HepG2 (cell line): ENCODE data around the gene HPD. TPM values are rescaled to one million over a fixed set of nuclear protein-coding genes. Genes with fewer than 3 reads are reported as not detected.

ENCODE experiments used
- BORCS8-MEF2B ChIP-seq: sonication (generic); formaldehyde crosslinking; IDR thresholded peaks from 2 replicates; pipeline ENCODE4 v1.8.0; 2022; ENCODE audit warnings: mild to moderate bottlenecking, missing genetic modification reagents
- BRD4 ChIP-seq: sonication (generic); formaldehyde crosslinking; IDR thresholded peaks from 2 replicates; pipeline ENCODE4 v1.4.0; 2020; ENCODE audit warnings: missing genetic modification reagents
- EED ChIP-seq: sonication (generic); formaldehyde crosslinking; IDR thresholded peaks from 2 replicates; pipeline ENCODE4 v1.5.0; 2020; ENCODE audit warnings: mild to moderate bottlenecking, missing genetic modification reagents
- FOXO4 ChIP-seq: sonication (generic); formaldehyde crosslinking; conservative IDR thresholded peaks from 2 replicates; pipeline ENCODE4 v1.8.1; 2023; ENCODE audit warnings: missing genetic modification reagents
- HES4 ChIP-seq: sonication (generic); formaldehyde crosslinking; IDR thresholded peaks from 2 replicates; pipeline ENCODE4 v1.9.0; 2021; ENCODE audit warnings: mild to moderate bottlenecking, missing genetic modification reagents, borderline replicate concordance
- HNF4G ChIP-seq, 2 experiments: sonication (generic) in 1 of 2; formaldehyde crosslinking in 1 of 2; IDR thresholded peaks; 2 replicates each; pipeline versions ENCODE4 v1.4.0 to v1.6.1; 2011 to 2020; ENCODE audit warnings: borderline replicate concordance in 2 of 2, low read depth in 2 of 2, mild to moderate bottlenecking in 2 of 2, low read length in 1 of 2, missing genetic modification reagents in 1 of 2, moderate library complexity in 1 of 2
- HNRNPH1 ChIP-seq: fragments of 200-400 bp; formaldehyde crosslinking; optimal IDR thresholded peaks from 2 replicates; pipeline ENCODE3; 2017; ENCODE audit warnings: mild to moderate bottlenecking, low read depth, low read length
- MAFK ChIP-seq, 2 experiments: IDR thresholded peaks in 1 of 2; conservative IDR thresholded peaks in 1 of 2; 2 replicates each; pipeline ENCODE4 v1.6.1; 2011; ENCODE audit warnings: improper control_type of control experiment in 2 of 2, low read length in 2 of 2
- MIER2 ChIP-seq: IDR thresholded peaks from 2 replicates; pipeline ENCODE4 v1.6.1; 2016; ENCODE audit warnings: missing biosample characterization, missing genetic modification reagents
- MNT ChIP-seq: fragments of 450-650 bp; IDR thresholded peaks from 2 replicates; pipeline ENCODE4 v1.6.1; 2016
- NAIF1 ChIP-seq: sonication (generic); formaldehyde crosslinking; IDR thresholded peaks from 2 replicates; pipeline ENCODE4 v1.5.0; 2020; ENCODE audit warnings: mild to moderate bottlenecking, missing genetic modification reagents, borderline replicate concordance
- NFKBIZ ChIP-seq: IDR thresholded peaks from 2 replicates; pipeline ENCODE4 v1.6.1; 2018; ENCODE audit warnings: missing genetic modification reagents, missing compliant biosample characterization
- PBX3 ChIP-seq: sonication (generic); formaldehyde crosslinking; IDR thresholded peaks from 2 replicates; pipeline ENCODE4 v1.8.1; 2023; ENCODE audit warnings: missing genetic modification reagents, inconsistent platforms, borderline replicate concordance
- PHF8 ChIP-seq: sonication (generic); formaldehyde crosslinking; IDR thresholded peaks from 2 replicates; pipeline ENCODE4 v1.5.0; 2020; ENCODE audit warnings: missing genetic modification reagents
- SNRNP70 ChIP-seq: fragments of 200-400 bp; formaldehyde crosslinking; IDR thresholded peaks from 2 replicates; pipeline ENCODE4 v1.6.1; 2017; ENCODE audit warnings: mild to moderate bottlenecking, low read depth, low read length, moderate library complexity
- TBP ChIP-seq: sonication (generic); formaldehyde crosslinking; IDR thresholded peaks from 2 replicates; pipeline ENCODE4 v1.5.0; 2020; ENCODE audit warnings: missing genetic modification reagents
- THAP11 ChIP-seq: IDR thresholded peaks from 2 replicates; pipeline ENCODE4 v1.6.1; 2016; ENCODE audit warnings: missing biosample characterization, missing genetic modification reagents
- ZBTB44 ChIP-seq: sonication (generic); formaldehyde crosslinking; IDR thresholded peaks from 2 replicates; pipeline ENCODE4 v1.4.0; 2020; ENCODE audit warnings: missing genetic modification reagents
- ZFP1 ChIP-seq: IDR thresholded peaks from 2 replicates; pipeline ENCODE4 v1.6.1; 2016
- ZNF136 ChIP-seq: sonication (generic); formaldehyde crosslinking; IDR thresholded peaks from 2 replicates; pipeline ENCODE4 v1.8.1; 2022; ENCODE audit warnings: low read depth, mild to moderate bottlenecking, moderate library complexity, missing genetic modification reagents
- ZNF234 ChIP-seq: sonication (generic); formaldehyde crosslinking; conservative IDR thresholded peaks from 2 replicates; pipeline ENCODE4 v1.5.1; 2020; ENCODE audit warnings: mild to moderate bottlenecking, missing genetic modification reagents
- ZNF331 ChIP-seq: sonication (generic); formaldehyde crosslinking; IDR thresholded peaks from 2 replicates; pipeline ENCODE4 v1.4.0; 2020; ENCODE audit warnings: missing genetic modification reagents
- ZNF530 ChIP-seq: sonication (generic); formaldehyde crosslinking; IDR thresholded peaks from 2 replicates; pipeline ENCODE4 v1.5.0; 2020; ENCODE audit warnings: low read depth, mild to moderate bottlenecking, missing genetic modification reagents
- ZNF558 ChIP-seq: sonication (generic); formaldehyde crosslinking; IDR thresholded peaks from 2 replicates; pipeline ENCODE4 v1.9.0; 2022; ENCODE audit warnings: mild to moderate bottlenecking, missing genetic modification reagents, borderline replicate concordance
- ZNF724P ChIP-seq: sonication (generic); formaldehyde crosslinking; IDR thresholded peaks from 2 replicates; pipeline ENCODE4 v1.8.0; 2022; ENCODE audit warnings: missing genetic modification reagents, borderline replicate concordance
- polyA plus RNA-seq, 8 experiments: library from polyadenylated mRNA; depleted of rRNA in 3 of 8; stranded (reverse) in 7 of 8; unstranded in 1 of 8; fragments of >200 nt; fragmentation: Illumina TruSeq in 4 of 8; extraction: Trizol in 4 of 8; gene quantifications; 2 replicates each; pipeline versions ENCODE4 v1.2.1 to v1.2.3, GENCODE V29; 2011 to 2016; ENCODE audit warnings: low read depth in 4 of 8, missing spikeins in 1 of 8, mixed read lengths in 1 of 8; ENCODE audit not compliant: insufficient read depth in 1 of 8
- total RNA-seq, 5 experiments: library from RNA; depleted of rRNA; stranded (reverse); fragments of >200 nt; fragmentation: Illumina TruSeq; extraction: Trizol; gene quantifications; 2 replicates each; pipeline ENCODE4 v1.2.3, GENCODE V29; 2016; ENCODE audit warnings: low read depth in 1 of 5

Gene HPD
- total and polyA plus RNA-seq, 2 of the 13 experiments (the other 11 are each of a cell fraction or from before 2014, with no cell fraction given) = 120 to 195 TPM

GRCh38 chr12:121888478-121889273 lies 30.0 kb upstream of the HPD start, which contains the start of gene PSMD9 (continued):
- TF ChIP-seq MNT (peak; percentile 96), ZNF724P (CRISPR knock-in tag) (peak; percentile 90; the same call in 1 of the 2 replicates), ZBTB44 (CRISPR knock-in tag) (no peak; the same call in 1 of the 2 replicates), BRD4 (CRISPR knock-in tag) (peak; percentile 43), ZNF331 (peak; percentile 82), MAFK (conservative IDR thresholded peaks at IDR 0.05 in 1 of 2, IDR thresholded peaks at IDR 0.05 in 1 of 2; ENCODE audit: low read length in 2 of 2) (no peak; a peak in 1 of 4 replicates), NFKBIZ (CRISPR knock-in tag) (no peak), NAIF1 (CRISPR knock-in tag) (no peak), HNRNPH1 (no peak), ZNF530 (CRISPR knock-in tag) (no peak), PHF8 (CRISPR knock-in tag) (peak; percentile 96), TBP (CRISPR knock-in tag) (no peak), BORCS8-MEF2B (CRISPR knock-in tag) (peak; percentile 98), THAP11 (CRISPR knock-in tag) (peak; percentile 95), MIER2 (CRISPR knock-in tag) (0 out of 2 replicates have a peak, but pooled peaks have one; percentile 0), PBX3 (no peak), ZNF558 (no peak), ZFP1 (peak; percentile 79; the same call in 1 of the 2 replicates), HNF4G (IDR thresholded peaks at IDR 0.05; ENCODE audit: borderline replicate concordance, low read depth, low read length) (peak; percentile 35; the same call in 1 of the 2 replicates), HNF4G (CRISPR knock-in tag; IDR thresholded peaks at IDR 0.05; ENCODE audit: borderline replicate concordance, low read depth) (no peak), HES4 (CRISPR knock-in tag) (peak; percentile 81), ZNF234 (CRISPR knock-in tag) (peak; percentile 96), FOXO4 (CRISPR knock-in tag) (0 out of 2 replicates have a peak, but pooled peaks have one; percentile 82), ZNF136 (0 out of 2 replicates have a peak, but pooled peaks have one; percentile 68), EED (no peak), SNRNP70 (no peak)
